Measurements from ENCODE around the gene C16orf87.
"Not testable (repeated sequence)": the region's sequence is repeated elsewhere in the genome, so short reads cannot be mapped to it uniquely, and the experiment has no call there.

The C16orf87 gene

GRCh38 chr16:46793841-46794240, 37.1 kb downstream of the C16orf87 start:
- no peak for DNase-seq

- DNase-seq, result no peak
Measured at GRCh38 chr16:46790599-46791270, 40.2 kb downstream of the C16orf87 start.

- DNase-seq, result no peak
Measured at GRCh38 chr16:46789499-46790414, 41.2 kb downstream of the C16orf87 start.

- DNase-seq, result no peak
Measured at GRCh38 chr16:46788891-46789474, 42.0 kb downstream of the C16orf87 start.

GRCh38 chr16:46787909-46788308, 43.1 kb downstream of the C16orf87 start:
- peak; percentile 1 for DNase-seq

GRCh38 chr16:46785076-46785845, 45.7 kb downstream of the C16orf87 start:
- no peak for DNase-seq

- not testable (repeated sequence) for DNase-seq
Measured at GRCh38 chr16:46784569-46784968, 46.4 kb downstream of the C16orf87 start.

GRCh38 chr16:46783800-46784199, 47.2 kb downstream of the C16orf87 start:
- DNase-seq, result no peak

- DNase-seq, result no peak
Measured at GRCh38 chr16:46782320-46782719, 48.7 kb downstream of the C16orf87 start.

GRCh38 chr16:46777804-46778203, 53.2 kb downstream of the C16orf87 start:
- DNase-seq, result no peak

GRCh38 chr16:46775214-46775613, 55.8 kb downstream of the C16orf87 start:
- DNase-seq, result no peak

- no peak for DNase-seq
Measured at GRCh38 chr16:46774743-46775177, 56.2 kb downstream of the C16orf87 start.

- no peak for DNase-seq
Measured at GRCh38 chr16:46772463-46772862, 58.5 kb downstream of the C16orf87 start.

- DNase-seq, result no peak
Measured at GRCh38 chr16:46768809-46769208, 62.2 kb downstream of the C16orf87 start.

GRCh38 chr16:46765050-46765449, 65.9 kb downstream of the C16orf87 start:
- DNase-seq, result no peak

GRCh38 chr16:46763147-46763546, 67.8 kb downstream of the C16orf87 start:
- DNase-seq, result no peak

GRCh38 chr16:46762583-46762982, 68.4 kb downstream of the C16orf87 start:
- no peak for DNase-seq

- DNase-seq, result no peak
Measured at GRCh38 chr16:46759309-46759708, 71.7 kb downstream of the C16orf87 start.

- DNase-seq, result no peak
Measured at GRCh38 chr16:46757339-46758050, 73.5 kb downstream of the C16orf87 start.

- DNase-seq, result no peak
Measured at GRCh38 chr16:46756772-46757171, 74.2 kb downstream of the C16orf87 start.

GRCh38 chr16:46753015-46753414, 78.0 kb downstream of the C16orf87 start:
- DNase-seq, result no peak

GRCh38 chr16:46751381-46751780, 79.6 kb downstream of the C16orf87 start:
- no peak for DNase-seq
